Left renal cortex interstitium (tissue), 4 donors: Measurements from ENCODE around the gene RAC2. TPM values are rescaled to one million over a fixed set of nuclear protein-coding genes. Genes with fewer than 3 reads are reported as not detected.
A peak's percentile ranks its signal among the peaks of the same experiment; 100 is the strongest.

Experiments used
- DNase-seq, 4 donors: peaks; one replicate each; pipeline ENCODE4 v3.0.0-alpha.2; 2013; ENCODE audit warnings: low read depth in 4 of 4, low spot score in 2 of 4, missing footprints in 1 of 4
- polyA plus RNA-seq, 4 donors: library from polyadenylated mRNA; unstranded; fragments of 120-200 nt; gene quantifications; one replicate each; pipeline ENCODE4 v1.2.1, GENCODE V29; 2013; ENCODE audit not compliant: insufficient read length in 4 of 4

The RAC2 gene
- polyA plus RNA-seq, 4 donors = 5.7 to 9.3 (median 7.0) TPM

- peak in 1 of 4 donors; percentile 47 for DNase-seq
Measured at GRCh38 chr22:37193629-37194191, 50.4 kb downstream of the RAC2 start.

- DNase-seq = no peak
Measured at GRCh38 chr22:37192741-37193140, 51.3 kb downstream of the RAC2 start.

DNA sequence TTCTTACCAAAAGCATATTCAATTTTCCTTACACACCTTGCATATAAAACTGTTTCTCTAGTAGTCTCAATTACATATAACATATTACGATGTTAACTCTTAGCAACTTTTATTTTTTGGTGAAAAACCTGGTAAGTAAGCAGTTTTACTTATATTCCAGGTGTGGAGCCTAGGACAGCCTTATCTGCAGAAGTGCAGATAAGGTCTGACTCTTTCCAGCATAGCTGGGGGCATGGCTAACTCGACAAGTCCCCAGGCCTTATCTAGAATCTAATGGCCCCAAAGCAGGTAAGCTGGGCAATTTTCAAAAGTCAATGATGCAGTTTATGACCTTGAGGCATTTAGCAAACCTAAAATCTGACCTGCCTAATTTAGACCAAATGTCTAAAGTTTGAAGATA, 51.9 kb downstream of the RAC2 start:
- no peak for DNase-seq

DNA sequence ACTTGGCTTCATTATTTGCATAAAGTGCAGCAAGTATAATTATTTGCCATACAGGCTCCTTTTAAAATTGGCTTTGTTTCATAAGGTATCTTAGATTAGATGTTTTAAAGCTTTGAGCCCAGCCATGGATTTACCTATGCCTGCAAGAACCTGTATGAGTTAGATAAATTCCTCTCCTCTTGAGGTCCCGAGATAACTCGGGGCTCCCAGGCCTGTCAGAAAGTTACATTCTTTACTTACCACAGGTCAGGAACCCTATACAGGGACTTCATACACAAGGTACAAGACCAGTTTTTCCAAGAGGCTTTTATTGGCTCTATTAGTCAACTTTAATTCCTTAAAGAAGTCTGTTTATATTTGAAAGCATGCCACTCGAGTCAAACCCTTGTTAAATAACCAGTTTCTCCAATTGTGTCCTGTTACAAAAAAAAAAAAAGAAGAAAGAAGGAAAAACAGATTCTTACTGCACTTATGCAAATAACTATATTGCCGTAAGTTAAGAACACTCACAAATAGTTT, 53.7 kb downstream of the RAC2 start:
- DNase-seq = no peak

DNA sequence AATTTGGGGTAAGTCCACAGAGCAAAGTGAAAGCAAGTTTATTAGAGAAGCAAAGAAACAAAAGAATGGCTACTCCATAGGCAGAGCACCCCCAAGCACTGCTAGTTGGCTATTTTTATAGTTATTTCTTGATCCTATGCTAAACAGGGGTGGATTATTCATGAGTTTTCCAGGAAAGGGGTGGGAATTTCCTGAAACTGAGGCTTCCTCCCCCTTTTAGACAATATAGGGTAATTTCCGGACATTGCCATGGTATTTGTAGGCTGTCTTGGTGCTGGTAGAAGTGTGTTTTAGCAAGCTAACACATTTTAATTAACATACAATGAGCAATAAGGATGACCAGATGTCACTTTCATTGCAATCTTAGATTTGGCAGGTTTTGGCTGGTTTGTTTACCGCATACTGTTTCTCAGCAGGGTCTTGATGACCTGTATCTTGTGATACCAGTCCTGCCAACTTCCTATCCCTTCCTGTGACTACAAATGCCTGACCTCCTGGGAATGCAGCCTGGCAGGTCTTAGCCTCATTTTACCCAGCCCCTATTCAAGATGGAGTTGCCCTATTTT, 55.1 kb downstream of the RAC2 start:
- no peak for DNase-seq

DNA sequence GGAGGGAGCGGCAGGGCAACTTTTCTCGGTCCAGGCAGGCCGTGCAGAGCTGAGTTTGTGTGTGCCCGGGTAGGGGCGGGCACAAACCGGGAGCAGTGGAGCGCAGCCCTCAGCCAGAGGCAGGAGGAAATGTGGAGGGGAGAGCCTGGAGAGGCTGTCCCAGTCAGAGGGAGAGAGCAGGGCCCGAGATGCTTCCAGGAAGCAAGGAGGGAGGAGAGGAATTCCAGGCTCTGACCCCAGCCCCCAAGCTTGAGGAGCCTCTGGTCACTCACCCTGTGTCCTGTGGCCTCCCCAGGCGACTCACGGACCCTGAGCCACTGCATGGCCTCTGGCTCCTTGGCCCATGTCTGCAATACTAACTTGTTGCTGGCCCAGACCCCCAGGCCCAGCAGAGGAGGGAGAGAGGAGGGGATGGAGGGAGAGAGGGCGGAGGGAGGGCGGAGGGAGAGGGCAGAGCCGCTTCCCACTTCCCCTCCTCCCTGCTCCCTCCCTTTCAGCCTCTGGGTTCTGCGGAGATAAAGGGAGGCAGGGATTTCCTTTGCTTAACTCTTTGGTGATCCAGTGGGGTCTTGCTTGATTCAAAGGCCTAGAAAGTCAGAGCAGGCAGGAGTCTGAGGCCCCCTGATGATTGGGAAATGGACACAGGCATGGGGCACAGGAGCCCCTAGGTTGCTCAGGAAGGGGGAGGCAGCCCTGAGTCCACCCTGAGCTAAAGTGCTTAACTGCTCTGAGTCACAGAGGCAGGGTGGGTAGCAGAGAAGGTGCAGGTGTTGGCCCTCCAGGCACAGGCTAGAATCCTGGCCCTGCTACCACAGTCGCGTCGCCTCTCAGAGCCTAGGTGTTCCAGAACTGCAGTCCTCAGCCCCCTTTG, 55.9 kb downstream of the RAC2 start, which contains the start of gene C1QTNF6:
Gene C1QTNF6, minus strand, starts transcription at position 357 of the 871 bp plus-strand sequence. Its CDS starts 34 bp downstream, at position 323.
- DNase-seq = peak in 3 of 4 donors; percentile 79 to 83 (median 82)

DNA sequence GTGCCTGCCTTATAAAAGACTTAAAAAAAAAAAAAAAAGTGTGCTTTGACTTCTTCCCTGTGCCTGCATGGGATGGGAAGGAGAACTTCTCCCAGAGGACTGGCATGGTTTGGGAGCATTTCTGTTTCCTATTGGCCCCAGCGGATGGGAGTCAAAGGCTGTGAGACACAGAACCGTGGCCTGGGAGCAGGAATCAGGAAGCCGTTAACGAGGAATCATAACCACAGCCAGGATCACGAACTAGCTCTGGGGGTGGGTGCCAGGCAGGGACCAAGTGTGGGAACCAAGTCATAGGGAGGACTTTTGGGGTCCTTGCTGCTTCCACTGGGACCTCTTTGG, 56.5 kb downstream of the RAC2 start:
- no peak for DNase-seq

DNA sequence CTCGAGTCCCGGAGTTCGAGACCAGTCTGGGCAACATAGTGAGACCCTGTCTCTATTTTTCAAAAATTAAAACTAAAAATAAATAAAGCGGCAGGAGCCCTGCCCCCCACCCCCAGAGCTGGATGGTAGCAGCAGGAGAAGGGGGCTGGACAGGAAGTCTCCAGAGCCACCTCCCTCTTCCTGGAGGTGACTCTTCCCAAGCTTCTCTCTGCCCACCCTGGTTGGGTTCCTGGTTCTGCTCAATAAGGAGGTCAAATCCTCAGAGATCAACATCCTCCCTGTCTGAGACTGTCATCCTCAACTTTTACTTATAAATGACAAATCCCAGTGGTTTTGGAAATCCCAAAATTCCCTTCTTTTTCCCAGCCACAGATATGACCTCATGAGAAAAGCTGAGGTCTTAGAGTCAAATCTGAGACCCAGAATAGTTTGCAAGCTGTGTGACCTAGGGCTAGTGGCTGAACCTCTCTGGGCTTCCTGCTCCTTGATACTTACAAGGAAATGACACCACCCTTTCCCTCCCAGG, 57.0 kb downstream of the RAC2 start:
- DNase-seq = no peak

DNA sequence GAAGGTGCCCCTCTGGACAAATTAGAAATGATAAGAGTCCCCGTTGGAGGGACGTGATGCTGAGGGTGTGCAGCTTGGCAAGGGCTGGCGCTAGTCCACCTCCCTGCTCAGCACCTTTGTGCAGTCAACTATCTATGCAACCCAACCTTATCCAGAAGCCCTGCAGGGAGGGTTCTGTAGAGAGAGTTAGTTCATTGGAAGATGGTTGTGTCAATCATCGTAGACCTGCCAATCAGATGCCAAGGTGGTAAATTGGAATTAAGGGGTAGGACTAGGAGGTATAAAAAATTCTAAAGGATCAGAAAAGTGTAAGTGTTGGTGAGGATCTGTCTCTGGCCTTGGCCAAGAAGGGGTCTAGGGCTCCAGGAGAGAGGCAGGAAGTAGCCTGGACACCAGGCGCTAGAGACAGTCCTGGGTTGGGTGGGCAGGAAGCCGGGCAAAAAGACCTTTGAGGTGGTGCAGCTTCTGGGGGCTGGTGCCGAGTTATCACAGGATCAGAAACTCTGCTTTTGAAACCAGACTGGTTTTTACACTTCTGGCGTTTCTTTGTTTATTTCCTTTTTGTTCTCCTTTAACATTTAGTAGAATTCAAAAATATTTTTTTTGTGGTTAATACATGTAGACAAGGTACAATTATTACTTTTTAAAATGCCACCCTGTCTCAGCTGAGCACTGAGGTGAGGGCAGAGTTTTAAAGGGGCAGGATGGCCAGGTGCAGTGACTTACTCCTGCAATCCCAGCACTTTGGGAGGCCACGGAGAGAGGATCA, 57.7 kb downstream of the RAC2 start:
- peak in 1 of 4 donors; percentile 53 for DNase-seq

DNA sequence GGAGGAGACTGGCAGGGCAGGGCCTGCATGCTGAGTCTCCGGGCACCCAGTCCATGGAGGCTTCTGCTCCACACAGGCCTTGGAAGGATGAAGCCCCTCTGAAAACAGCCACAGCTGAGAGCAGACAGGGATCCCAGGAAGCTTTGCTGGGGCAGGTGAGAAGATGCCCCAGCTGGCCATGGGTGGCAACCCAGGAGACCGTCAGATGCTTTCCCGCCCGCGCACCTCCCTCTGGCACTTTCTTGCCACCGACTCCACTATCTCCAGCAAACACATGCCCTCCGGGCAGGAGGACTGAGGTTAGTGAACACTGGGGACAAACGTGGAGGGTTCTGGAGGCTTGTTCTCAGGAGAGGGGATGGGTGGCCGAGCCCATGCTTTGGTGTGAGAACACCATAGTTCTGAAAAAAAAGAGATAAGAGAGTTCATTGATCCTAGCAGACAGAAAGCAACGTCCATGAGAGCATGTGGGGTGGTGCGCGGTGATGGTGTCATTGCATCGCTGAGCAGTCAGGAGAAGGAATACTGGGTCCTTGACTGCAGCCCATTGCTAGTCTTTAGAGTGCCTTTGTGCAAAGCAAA, 58.3 kb downstream of the RAC2 start:
- no peak for DNase-seq

DNA sequence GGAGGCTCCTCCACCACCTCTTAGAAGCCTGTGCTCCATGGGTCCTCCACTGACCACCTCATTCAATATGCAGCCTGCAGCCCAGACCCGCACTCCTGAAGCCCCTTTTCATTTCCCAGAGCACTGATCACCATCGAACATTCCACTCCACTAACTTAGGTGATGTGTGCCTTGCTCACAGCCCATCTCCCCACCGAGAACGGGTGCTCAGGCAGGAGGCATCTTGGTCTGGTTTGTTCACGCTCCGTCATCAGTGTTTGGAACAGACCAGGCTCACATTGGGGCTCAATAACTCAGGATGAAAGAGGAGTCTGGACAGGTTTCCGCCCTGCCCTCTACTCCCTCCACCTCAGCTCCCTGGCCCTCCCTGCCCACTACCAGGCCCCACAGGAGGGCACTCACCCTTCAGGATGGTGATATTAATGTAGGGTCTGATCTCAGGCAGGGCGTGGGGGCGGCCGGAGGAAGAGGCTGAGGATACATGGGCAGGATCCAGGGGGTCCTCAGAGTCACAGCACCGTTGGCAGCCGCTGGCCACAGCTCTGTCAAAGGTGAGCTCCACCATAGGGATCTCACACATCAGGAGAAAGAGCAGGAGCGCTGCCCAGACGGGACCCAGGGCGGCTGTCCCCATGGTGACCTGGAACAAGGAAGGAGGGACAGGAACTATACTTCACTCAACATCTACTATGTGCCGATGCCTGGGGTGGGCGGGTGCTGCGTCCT, 59.1 kb downstream of the RAC2 start:
- no peak for DNase-seq

DNA sequence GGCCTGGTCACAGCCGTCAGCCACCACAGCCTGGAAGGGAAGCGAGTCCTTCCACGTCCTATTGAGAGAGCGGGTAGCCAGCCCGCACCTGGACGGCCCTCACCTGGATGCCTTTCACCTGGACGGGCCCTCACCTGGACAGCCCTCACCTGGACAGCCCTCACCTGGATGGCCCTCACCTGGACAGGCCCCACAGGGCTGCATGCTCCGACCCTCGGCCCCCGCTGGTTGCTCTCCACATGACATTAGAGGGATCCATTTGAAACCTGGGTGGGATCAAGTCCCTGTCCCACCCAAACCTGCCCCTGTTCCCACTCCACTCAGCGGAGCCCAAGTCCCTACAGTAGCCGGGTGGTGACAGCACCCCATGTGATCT, 59.7 kb downstream of the RAC2 start:
- DNase-seq = no peak

DNA sequence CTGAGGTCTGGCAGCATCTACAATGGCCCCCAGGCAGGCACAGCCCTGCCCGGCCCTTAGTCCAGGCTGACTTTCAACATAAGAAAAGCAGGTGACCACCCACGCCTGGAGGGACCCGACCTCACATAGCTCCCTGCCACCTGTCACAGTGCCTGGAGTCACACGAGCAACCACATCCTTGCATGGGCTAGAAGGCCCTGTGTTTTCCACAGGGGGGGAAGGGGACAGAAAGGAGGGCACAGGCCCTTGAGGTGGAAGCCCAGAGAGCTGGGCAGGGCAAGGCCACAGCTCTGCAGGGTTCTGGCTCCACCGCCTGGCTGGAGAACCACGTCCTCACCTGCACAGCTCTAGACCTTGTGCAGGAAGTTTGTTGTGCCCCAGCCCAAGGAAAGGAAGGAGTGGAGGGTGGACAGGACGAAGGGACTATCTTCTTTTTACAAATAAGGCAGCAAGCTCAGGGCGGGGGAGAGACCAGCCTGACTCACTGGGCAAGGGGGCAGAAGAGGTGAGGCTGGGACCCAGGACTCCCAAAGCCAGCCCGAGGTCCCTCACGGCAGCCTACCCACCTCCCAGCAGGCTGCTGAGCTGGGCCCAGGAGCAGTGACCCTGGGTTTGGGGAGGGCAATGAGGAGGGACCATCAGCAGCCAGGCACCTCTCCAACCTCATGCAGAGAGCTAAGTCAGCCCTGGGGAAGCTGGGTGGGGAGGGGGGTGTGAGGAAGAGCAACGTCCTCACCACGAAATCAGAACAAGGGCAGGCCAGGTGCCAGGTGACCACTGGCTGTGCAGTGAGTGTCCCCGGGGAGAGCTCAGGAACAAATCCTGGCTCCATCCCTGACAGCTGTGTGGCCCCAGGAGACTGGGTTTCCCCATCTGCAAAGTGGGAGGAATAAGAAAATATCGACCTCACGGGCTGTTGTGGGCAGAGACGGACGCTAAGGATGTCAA, 60.4 kb downstream of the RAC2 start:
- DNase-seq = no peak

- no peak for DNase-seq
Measured at GRCh38 chr22:37182949-37183245, 61.2 kb downstream of the RAC2 start.

DNA sequence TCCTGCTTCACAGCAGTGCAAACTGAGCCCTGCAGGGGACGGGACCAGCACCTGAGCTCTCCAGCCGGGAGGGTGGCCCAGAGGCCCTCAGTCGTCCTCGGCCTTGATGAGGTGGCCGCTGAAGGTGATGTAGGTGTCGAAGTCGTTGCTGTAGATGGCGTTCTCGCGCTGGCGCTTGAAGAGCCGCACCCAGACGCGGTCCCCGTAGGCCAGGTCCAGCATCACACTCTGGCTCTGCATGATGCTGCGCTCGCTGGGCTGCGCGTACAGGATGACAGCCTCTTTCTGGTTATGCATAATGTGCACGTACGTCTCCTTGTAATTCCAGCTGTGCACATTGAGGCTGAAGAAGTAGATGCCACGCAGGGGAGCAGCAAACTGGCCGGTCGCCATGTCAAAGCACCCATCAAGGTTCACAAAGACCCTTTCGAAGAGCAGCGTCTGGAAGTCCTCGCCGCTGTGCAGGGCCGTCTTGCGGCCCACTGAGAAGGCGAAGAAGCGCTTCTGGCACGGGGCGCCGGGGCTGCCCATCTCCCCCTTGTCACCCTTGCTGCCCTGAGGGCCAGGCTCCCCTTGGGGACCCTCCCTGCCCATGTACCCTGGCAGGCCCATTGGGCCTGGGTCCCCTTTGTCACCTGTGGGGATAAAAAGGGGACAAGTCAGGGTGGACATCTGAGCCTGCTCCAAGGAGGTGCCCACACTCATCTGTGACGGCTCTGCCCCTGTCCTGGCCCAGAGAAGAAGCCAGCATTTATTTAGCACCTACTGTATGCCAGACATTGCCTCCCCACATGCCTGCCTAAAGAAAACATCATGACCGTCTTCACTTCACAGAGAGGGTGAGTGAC, 61.7 kb downstream of the RAC2 start:
- DNase-seq = no peak

DNA sequence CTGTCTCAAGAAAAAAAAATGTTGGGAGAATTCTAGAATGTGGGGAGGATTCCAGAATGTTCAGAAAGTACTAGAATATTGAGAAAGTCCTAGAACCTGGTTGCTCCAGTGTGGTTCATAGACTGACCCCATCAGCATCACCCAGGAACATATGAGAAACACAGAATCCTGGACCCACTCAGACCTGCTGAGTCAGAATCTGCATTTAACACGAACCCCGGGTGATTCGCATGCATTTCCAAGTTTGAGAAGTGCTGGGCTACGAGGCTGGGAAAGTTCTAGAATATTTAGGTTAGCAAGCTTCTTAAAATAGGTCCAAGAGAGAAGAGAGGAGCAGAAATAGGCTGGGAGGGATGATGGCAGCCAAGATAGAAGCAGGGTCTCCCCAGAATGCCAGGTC, 62.4 kb downstream of the RAC2 start:
- no peak for DNase-seq

GRCh38 chr22:37180531-37181231, 63.4 kb downstream of the RAC2 start:
- DNase-seq = no peak
